ENCODE measurements around the gene ACTR2. TPM values are rescaled to one million over a fixed set of nuclear protein-coding genes. Genes with fewer than 3 reads are reported as not detected.

ACTR2 gene
- total and polyA plus RNA-seq, 2 of the 13 experiments (the other 11 are each of a cell fraction or from before 2014, with no cell fraction given) = 51.2 to 100 TPM

GRCh38 chr2:65314801-65315441, 87.3 kb downstream of the ACTR2 start (continued):
- TF ChIP-seq MAF1 (CRISPR knock-in tag; IDR thresholded peaks at IDR 0.05; ENCODE audit: borderline replicate concordance) = no peak
- TF ChIP-seq PAX8 (CRISPR knock-in tag; IDR thresholded peaks at IDR 0.05; ENCODE audit: borderline replicate concordance) = no peak

DNA sequence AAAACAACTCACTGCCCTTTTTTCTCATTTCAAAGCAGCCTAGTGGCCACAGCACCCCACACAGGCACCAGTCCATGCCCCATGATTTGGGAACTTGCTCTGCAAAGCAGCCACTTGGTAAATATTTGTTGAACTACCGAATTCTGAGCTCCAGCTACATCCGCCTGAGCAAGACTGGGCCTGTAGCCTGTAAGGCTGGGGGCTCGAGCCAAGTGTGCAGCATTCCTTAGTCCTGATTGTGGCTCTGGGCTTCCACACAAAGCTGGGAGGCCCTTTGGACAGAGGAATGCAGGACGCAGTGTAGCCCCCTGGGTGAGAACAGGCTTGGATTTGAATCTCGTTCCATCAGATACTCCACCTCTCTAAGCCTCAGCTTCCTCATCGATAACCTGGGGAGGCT, 88.4 kb downstream of the ACTR2 start:
- intact Hi-C loops (cut with micrococcal nuclease; ENCODE audit: unreplicated experiment) = no loop called here
- H3K27ac ChIP-seq (ENCODE audit: extremely low read length, insufficient read depth, low read length) = no peak overlapping the region

More for the DNA sequence above, 88.4 kb downstream of the ACTR2 start:
- WGBS (ENCODE audit: low lambda C conversion rate) = 75% methylated on average over 6 of the region's 6 CpGs
- Histone ChIP-seq H3K9ac (ENCODE audit: insufficient read depth, low read depth, low read length) (no peak overlapping the region), H3K4me3 (replicated peaks in 1 of 3; ENCODE audit: insufficient read depth in 1 of 3, low read depth in 2 of 3, low read length in 3 of 3) (no peak overlapping the region), H3K79me2 (ENCODE audit: insufficient read depth, low read length) (peaks cover 2% of the 10 kb centered on the region), H3K9me3 (ENCODE audit: low read length) (no peaks in the 10 kb centered on the region), H3K4me1 (ENCODE audit: insufficient read depth, low read length) (peaks cover 18% of the 10 kb centered on the region), H2AFZ (ENCODE audit: low read length) (no peak overlapping the region), H4K20me1 (ENCODE audit: insufficient read depth, low read length) (peaks cover 4% of the 10 kb centered on the region; the same call in 1 of the 2 replicates), H3K27me3 (ENCODE audit: control insufficient read depth in 1 of 2, insufficient read depth in 2 of 2, low read length in 2 of 2) (no peaks in the 10 kb centered on the region), H3K36me3 (replicated peaks in 1 of 2; ENCODE audit: control insufficient read depth in 1 of 2, insufficient read depth in 2 of 2, low read length in 2 of 2) (peaks cover 48 to 93% of the 10 kb centered on the region in 2 experiments), H3K4me2 (ENCODE audit: low read depth, low read length) (no peak overlapping the region)
- in situ Hi-C loops (cut with HindIII; ENCODE audit: extremely low pct_ligation_motif_present, low pct_unique_long_range_greater_than_20kb) = no loop called here
- POLR2A ChIA-PET = no interaction called here
- BruUV-seq (replicated peaks) = no TSS peak
- no peak for FAIRE-seq
- no peak for ATAC-seq
- TF ChIP-seq ZNF672 (CRISPR knock-in tag; IDR thresholded peaks at IDR 0.05) (no peak), TOPORS (CRISPR knock-in tag; IDR thresholded peaks at IDR 0.05) (no peak), JUND (CRISPR knock-in tag; IDR thresholded peaks at IDR 0.05) (no peak), PHF5A (CRISPR knock-in tag; IDR thresholded peaks at IDR 0.05; ENCODE audit: low read depth, unreplicated experiment) (no peak), ZBTB38 (CRISPR knock-in tag; IDR thresholded peaks at IDR 0.05) (no peak), U2AF1 (optimal IDR thresholded peaks at IDR 0.05; ENCODE audit: low read depth, low read length) (no peak), ZNF34 (CRISPR knock-in tag; IDR thresholded peaks at IDR 0.05; ENCODE audit: borderline replicate concordance) (no peak), CBX1 (IDR thresholded peaks at IDR 0.05; ENCODE audit: low read depth) (no peak), ZFP37 (CRISPR knock-in tag; IDR thresholded peaks at IDR 0.05; ENCODE audit: borderline replicate concordance) (no peak), IKZF4 (CRISPR knock-in tag; IDR thresholded peaks at IDR 0.05; ENCODE audit: borderline replicate concordance, low read depth, not compliant biosample characterization) (no peak), ZNF746 (CRISPR knock-in tag; IDR thresholded peaks at IDR 0.05) (no peak), ZNF563 (CRISPR knock-in tag; IDR thresholded peaks at IDR 0.05) (no peak)
- TF ChIP-seq, protein P1, sequence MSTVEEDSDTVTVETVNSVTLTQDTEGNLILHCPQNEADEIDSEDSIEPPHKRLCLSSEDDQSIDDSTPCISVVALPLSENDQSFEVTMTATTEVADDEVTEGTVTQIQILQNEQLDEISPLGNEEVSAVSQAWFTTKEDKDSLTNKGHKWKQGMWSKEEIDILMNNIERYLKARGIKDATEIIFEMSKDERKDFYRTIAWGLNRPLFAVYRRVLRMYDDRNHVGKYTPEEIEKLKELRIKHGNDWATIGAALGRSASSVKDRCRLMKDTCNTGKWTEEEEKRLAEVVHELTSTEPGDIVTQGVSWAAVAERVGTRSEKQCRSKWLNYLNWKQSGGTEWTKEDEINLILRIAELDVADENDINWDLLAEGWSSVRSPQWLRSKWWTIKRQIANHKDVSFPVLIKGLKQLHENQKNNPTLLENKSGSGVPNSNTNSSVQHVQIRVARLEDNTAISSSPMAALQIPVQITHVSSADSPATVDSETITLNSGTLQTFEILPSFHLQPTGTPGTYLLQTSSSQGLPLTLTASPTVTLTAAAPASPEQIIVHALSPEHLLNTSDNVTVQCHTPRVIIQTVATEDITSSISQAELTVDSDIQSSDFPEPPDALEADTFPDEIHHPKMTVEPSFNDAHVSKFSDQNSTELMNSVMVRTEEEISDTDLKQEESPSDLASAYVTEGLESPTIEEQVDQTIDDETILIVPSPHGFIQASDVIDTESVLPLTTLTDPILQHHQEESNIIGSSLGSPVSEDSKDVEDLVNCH (CRISPR knock-in tag; IDR thresholded peaks at IDR 0.05) = no peak
- no peak for DNase-seq (ENCODE audit: low spot score)
- CTCF ChIA-PET (ENCODE audit: low intra/inter-chr PET ratio, low total read pairs) = no interaction called here

Data from HepG2 (cell line).